Measurements from ENCODE around the gene RNF5.

GRCh38 chr6:32222333-32223230, 44.4 kb downstream of the RNF5 start:
- TF ChIP-seq CTCF (IDR thresholded peaks at IDR 0.05) (no peak), POLR2AphosphoS5 (IDR thresholded peaks at IDR 0.05; ENCODE audit: low read depth, low read length) (no peak)

Data from Panc1 (cell line).